HEK293T (cell line): ENCODE results near the gene TENM3.

ENCODE experiments used
- ARNT ChIP-seq: fragments of 450-650 bp; IDR thresholded peaks from 2 replicates; pipeline ENCODE4 v1.6.1; 2017; ENCODE audit warnings: mild to moderate bottlenecking
- BHLHE40 ChIP-seq: fragments of 450-650 bp; IDR thresholded peaks from 2 replicates; pipeline ENCODE4 v1.6.1; 2016; ENCODE audit warnings: mild to moderate bottlenecking, moderate library complexity, borderline replicate concordance
- CTBP1 ChIP-seq: fragments of 450-650 bp; IDR thresholded peaks from 2 replicates; pipeline ENCODE4 v1.6.1; 2016; ENCODE audit warnings: borderline replicate concordance
- ELF4 ChIP-seq: fragments of 450-650 bp; IDR thresholded peaks from 2 replicates; pipeline ENCODE4 v1.6.1; 2017; ENCODE audit warnings: antibody characterized with exemption
- FOXA1 ChIP-seq: fragments of 450-650 bp; IDR thresholded peaks from 2 replicates; pipeline ENCODE4 v1.6.1; 2016; ENCODE audit warnings: mild to moderate bottlenecking
- FOXK2 ChIP-seq: fragments of 450-650 bp; IDR thresholded peaks from 2 replicates; pipeline ENCODE4 v1.6.1; 2016; ENCODE audit warnings: mild to moderate bottlenecking
- FOXM1 ChIP-seq: fragments of 450-650 bp; IDR thresholded peaks from 2 replicates; pipeline ENCODE4 v1.6.1; 2017; ENCODE audit warnings: mild to moderate bottlenecking, borderline replicate concordance
- HDGF ChIP-seq: fragments of 450-650 bp; IDR thresholded peaks from 2 replicates; pipeline ENCODE4 v1.6.1; 2017; ENCODE audit warnings: antibody characterized with exemption, borderline replicate concordance
- L3MBTL2 ChIP-seq: fragments of 450-650 bp; conservative IDR thresholded peaks from 2 replicates; pipeline ENCODE4 v1.6.1; 2016; ENCODE audit warnings: mild to moderate bottlenecking
- LEF1 ChIP-seq: fragments of 450-650 bp; IDR thresholded peaks from 2 replicates; pipeline ENCODE4 v1.6.1; 2017; ENCODE audit warnings: mild to moderate bottlenecking, borderline replicate concordance
- SP1 ChIP-seq: fragments of 450-650 bp; IDR thresholded peaks from 2 replicates; pipeline ENCODE4 v1.6.1; 2017
- SUZ12 ChIP-seq: fragments of 450-650 bp; IDR thresholded peaks from 2 replicates; pipeline ENCODE4 v1.6.1; 2016; ENCODE audit warnings: mild to moderate bottlenecking
- ZNF384 ChIP-seq: fragments of 450-650 bp; IDR thresholded peaks from 2 replicates; pipeline ENCODE4 v1.6.1; 2016

GRCh38 chr4:182420189-182420588 is 177.0 kb downstream of the TENM3 start:
- no peak for TF ChIP-seq ZNF384
- no peak for TF ChIP-seq HDGF
- TF ChIP-seq FOXK2 = no peak
- no peak for TF ChIP-seq FOXM1
- no peak for TF ChIP-seq CTBP1
- no peak for TF ChIP-seq ARNT
- no peak for TF ChIP-seq SP1
- TF ChIP-seq BHLHE40 = no peak
- no peak for TF ChIP-seq L3MBTL2
- no peak for TF ChIP-seq SUZ12
- no peak for TF ChIP-seq FOXA1
- no peak for TF ChIP-seq ELF4
- no peak for TF ChIP-seq LEF1
